GM19467 (cell line): Measurements from ENCODE around the gene LAMA2.

Experiments used
- ATAC-seq: cut with Tn5 transposase; IDR thresholded peaks from one replicate; pipeline ENCODE4 v1.9.1; 2021; ENCODE audit warnings: mild to moderate bottlenecking, moderate library complexity; ENCODE audit not compliant: unreplicated experiment

Gene LAMA2

GRCh38 chr6:129544892-129545612 is 662.1 kb downstream of the LAMA2 start:
- no peak for ATAC-seq

- ATAC-seq, result no peak
Measured at GRCh38 chr6:129546702-129547101, 663.8 kb downstream of the LAMA2 start.

- no peak for ATAC-seq
Measured at GRCh38 chr6:129551486-129551885, 668.5 kb downstream of the LAMA2 start.

- ATAC-seq, result no peak
Measured at GRCh38 chr6:129552413-129552812, 669.5 kb downstream of the LAMA2 start.

- no peak for ATAC-seq
Measured at GRCh38 chr6:129555206-129555832, 672.4 kb downstream of the LAMA2 start.

- no peak for ATAC-seq
Measured at GRCh38 chr6:129558248-129558647, 675.3 kb downstream of the LAMA2 start.

GRCh38 chr6:129565366-129565765 is 682.4 kb downstream of the LAMA2 start:
- ATAC-seq, result no peak

- no peak for ATAC-seq
Measured at GRCh38 chr6:129565811-129566210, 682.9 kb downstream of the LAMA2 start.
